GM21737 (cell line): ENCODE results near the gene MATR3.
"Not testable (repeated sequence)": the region's sequence is repeated elsewhere in the genome, so short reads cannot be mapped to it uniquely, and the experiment has no call there.

Source experiments
- ATAC-seq: cut with Tn5 transposase; IDR thresholded peaks from one replicate; pipeline ENCODE4 v1.9.1; 2021; ENCODE audit warnings: mild to moderate bottlenecking, moderate library complexity; ENCODE audit not compliant: unreplicated experiment

Gene MATR3, protein sequence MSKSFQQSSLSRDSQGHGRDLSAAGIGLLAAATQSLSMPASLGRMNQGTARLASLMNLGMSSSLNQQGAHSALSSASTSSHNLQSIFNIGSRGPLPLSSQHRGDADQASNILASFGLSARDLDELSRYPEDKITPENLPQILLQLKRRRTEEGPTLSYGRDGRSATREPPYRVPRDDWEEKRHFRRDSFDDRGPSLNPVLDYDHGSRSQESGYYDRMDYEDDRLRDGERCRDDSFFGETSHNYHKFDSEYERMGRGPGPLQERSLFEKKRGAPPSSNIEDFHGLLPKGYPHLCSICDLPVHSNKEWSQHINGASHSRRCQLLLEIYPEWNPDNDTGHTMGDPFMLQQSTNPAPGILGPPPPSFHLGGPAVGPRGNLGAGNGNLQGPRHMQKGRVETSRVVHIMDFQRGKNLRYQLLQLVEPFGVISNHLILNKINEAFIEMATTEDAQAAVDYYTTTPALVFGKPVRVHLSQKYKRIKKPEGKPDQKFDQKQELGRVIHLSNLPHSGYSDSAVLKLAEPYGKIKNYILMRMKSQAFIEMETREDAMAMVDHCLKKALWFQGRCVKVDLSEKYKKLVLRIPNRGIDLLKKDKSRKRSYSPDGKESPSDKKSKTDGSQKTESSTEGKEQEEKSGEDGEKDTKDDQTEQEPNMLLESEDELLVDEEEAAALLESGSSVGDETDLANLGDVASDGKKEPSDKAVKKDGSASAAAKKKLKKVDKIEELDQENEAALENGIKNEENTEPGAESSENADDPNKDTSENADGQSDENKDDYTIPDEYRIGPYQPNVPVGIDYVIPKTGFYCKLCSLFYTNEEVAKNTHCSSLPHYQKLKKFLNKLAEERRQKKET

DNA sequence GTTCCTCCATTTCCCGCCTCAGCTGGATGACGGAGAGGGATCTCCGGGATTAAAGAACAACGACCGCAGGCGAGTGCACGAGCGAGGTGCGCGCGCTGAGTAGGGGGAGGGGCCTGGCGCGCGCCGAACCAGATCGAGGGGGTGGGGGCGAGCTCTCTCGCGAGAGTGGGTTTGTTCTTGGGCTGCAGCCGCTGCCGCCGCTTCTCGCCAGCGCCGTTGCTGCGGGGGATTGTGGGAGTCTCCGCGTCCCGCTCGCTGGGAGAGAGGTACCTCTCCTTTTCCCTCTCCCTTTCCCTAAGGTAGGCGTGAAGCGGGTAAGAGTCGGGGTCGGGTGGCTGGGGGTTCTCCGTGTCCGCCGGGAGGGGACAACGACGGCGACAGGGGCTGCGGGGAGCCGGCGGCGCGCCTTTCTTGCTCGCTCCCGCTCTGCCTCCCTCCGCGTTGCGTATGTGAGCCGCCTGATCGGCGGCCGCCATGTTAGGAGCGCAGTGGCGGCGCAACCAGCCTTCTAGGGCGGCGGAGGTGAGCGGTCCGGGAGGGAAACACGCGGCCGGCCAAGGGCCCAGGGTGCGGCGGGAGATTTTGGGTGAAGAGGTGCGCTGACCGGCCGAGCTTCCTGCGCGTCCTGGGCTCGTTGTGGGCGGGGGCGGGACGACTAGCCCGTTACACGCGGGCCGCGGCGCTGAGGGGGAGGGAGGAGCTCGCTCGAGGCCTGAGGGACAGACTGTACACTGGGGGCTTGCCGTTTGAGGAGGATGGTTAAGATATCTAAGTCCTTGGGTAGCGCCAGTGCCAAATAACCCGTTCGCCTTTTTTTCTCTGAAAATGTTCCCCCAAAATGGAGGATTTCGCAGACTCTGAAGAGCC lies at the start of gene MATR3:
Gene MATR3 (plus strand): TSS at position 234 of the 867 bp plus-strand sequence. CDS start 13,676 bp downstream, outside the sequence.
- ATAC-seq: peak; percentile 78

- no peak for ATAC-seq
Observed at GRCh38 chr5:139245637-139246339, 47.8 kb upstream of the MATR3 start.

GRCh38 chr5:139246394-139246793 lies 47.1 kb upstream of the MATR3 start:
- ATAC-seq: no peak

DNA sequence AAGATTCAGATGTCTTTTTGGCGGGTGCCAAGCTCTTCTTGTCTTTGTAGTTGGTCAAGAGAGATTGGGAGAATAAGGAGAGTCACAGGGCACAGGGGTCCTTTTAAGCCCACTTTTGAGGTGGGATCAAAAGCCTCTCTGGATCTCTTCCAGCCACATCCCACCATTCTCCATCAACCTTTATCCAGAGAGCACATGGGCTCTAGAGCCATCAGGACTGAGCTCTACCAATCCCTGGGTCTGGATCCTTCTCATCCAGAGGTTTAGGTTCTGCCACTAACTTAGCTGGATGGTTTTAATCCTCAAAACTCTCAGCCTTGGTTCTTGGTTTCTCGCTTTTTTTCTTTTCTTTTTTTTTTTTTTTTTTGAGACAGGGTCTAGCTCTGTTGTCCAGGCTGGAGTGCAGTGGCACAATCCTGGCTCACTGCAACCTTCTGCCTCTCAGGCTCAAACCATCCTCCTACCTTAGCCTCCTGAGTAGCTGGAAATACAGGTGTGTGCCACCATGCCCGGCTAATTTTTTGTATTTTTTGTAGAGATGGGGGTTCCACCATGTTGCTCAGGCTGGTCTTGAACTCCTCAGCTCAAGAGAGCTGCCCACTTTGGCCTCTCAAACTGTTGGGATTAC lies 44.6 kb upstream of the MATR3 start:
- ATAC-seq: no peak

DNA sequence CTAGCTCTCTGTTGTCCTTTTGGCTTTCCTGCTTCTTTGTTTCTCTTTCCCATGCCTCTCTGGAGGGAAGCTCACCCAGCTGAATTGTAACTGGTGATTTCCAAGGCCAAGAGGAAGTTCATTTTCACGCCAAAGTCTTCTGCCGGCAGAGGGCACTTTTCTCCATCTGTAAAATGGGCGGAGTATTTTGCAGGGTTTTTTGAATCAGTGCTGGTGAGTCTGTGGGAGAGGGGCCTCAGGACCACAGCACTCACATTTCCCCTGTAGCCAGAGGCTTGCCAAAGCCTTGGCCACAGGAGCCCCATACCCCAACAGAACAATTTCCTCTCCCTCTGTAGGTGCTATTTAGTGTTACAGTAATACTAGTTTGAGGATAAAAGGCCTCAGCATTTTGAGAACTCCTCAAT lies 42.3 kb upstream of the MATR3 start:
- no peak for ATAC-seq

DNA sequence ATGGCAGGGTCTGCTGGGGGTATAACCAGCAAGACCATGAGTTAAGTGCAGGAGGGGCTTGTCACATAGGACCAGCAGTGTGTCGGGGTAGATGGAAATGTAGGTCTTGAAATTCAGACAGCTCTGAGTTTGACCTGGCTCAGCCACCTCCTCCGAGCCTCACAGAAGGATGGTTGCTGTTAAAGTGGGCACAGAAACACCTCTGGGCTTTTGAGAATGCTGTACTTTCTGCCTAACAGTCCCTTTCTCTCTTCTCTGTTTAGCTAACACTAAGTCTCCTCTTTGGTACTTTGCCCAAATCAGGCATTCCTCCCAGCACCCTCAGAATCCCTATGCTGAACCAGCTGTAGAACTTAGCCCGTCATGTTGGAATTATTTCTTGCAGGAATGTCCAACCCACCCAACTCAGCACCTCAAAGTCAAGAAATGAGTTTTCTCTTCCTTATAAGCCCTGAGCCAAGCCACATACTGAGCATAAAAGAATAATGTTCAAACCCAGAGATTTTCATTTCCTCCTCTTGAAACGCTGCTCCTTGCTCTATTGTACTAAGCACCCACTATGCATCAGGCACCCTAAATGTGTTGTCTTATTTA lies 41.7 kb upstream of the MATR3 start:
- ATAC-seq: no peak

DNA sequence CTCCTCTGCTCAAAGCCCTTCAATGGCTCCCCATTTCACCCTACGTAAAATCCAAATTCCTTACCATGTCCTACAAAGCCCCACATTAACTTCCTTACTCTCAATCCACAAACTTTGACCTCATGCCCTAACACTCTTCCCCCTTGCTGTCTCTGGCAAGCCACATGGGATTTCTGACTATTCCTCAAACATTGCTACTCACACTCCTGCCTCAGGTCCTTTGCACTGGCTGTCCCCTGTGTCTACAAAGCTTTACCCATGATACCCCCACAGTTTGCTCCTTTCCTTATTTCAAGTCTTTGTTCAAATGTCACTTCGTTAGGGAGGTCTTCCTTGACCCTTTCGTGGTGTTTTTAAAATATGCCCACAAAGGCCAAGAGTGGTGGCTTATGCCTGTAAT lies 40.4 kb upstream of the MATR3 start:
- ATAC-seq: no peak

- ATAC-seq: no peak
Observed at GRCh38 chr5:139256820-139257219, 36.7 kb upstream of the MATR3 start.

- no peak for ATAC-seq
Observed at GRCh38 chr5:139262059-139262741, 31.3 kb upstream of the MATR3 start.

DNA sequence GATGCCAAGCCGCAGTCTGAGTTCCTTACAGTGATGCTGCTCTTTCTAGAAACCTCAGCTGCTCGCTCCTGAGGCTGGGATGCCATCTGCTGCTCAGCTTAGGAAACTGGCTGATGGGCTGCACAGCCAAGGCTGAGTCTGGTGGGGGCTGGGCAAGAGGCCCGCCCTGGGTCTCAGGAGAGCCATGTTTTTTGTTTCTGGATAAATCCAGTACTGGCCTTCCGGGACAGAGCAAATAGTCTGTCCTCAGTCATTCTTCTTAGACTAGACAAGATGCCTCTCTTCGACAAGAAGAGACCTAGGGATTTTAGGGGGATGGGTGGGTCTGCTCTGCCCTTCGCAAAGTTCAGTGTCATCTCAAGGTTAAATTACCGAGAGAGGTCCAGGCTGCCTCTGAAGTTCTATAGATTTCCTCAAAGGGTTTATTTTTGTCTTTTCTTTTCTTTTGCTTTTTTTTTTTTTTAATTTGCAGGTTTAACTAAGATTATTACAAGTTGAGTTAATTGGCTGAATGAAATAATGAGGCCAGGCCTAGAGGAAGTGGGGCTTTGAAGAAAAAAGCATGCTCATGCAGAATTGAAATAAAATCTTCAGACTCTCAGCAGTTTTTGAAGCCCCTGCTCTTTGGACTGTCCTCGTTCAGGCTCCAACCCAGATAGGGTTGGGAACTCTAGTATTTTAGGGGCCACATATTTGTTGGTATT lies 30.6 kb upstream of the MATR3 start:
- ATAC-seq: peak; percentile 75

DNA sequence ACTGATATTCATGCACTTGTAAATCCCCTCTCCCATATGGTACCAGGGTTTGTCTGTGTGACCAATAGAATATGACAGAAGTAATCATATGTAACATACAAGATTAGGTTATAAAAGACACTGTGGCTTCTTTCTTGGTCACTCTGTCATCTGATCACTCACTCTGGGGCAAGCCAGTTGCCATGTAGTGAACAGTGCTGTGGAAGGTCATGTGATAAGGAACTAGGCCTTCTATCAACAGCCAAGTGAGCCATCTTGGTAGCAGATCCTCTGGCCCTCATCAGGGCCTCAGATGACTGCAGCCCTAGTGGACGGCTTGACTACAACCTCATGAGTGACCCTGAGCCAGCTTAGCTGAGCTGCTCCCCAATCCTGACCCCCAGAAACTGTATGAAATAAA lies 30.0 kb upstream of the MATR3 start:
- no peak for ATAC-seq

DNA sequence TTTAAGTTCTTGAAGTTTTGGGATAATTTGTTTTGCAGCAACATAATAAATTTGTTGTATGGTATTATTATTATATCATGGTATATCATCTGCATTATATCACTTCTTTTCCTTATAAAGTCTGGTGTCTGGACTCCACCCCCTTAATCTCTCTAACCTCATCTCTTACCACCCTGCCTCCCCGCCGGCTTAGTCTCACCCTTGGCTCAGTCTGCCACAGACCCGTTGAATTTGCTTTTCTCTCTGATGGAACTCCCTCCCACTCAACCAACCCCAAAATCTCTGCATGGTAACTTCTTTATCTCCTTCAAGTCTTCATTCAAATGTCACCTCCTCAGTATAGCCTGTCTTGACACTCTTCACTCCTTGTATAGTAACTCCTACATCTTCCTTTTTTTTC lies 29.6 kb upstream of the MATR3 start:
- ATAC-seq: no peak

GRCh38 chr5:139265001-139265400 lies 28.5 kb upstream of the MATR3 start:
- ATAC-seq: no peak

DNA sequence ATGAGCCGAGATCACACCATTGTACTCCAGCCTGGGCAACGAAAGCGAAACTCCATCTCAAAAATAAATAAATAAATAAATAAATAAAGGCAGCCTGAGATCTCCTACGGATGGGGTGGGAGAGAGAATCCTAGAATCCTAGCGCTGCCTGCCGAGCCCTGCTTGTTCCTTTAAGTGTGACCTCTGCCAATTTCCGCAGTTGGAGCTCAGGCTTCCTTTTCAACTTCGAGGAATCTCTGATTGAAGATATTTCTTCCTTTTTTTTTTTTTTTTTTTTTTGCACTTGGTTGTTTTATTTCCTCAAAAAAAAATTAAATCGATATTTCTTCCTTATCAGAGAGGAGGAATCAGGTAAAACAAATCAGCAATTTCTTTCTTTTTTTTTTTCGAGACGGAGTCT lies 27.3 kb upstream of the MATR3 start:
- ATAC-seq: no peak

GRCh38 chr5:139267481-139267880 lies 26.1 kb upstream of the MATR3 start:
- no peak for ATAC-seq

GRCh38 chr5:139268364-139269202 lies 25.0 kb upstream of the MATR3 start:
- no peak for ATAC-seq

GRCh38 chr5:139270718-139271117 lies 22.8 kb upstream of the MATR3 start:
- ATAC-seq: not testable (repeated sequence)
